Measurements from ENCODE around the gene ZFP36L2. TPM values are rescaled to one million over a fixed set of nuclear protein-coding genes. Genes with fewer than 3 reads are reported as not detected.

The ZFP36L2 gene
- polyA plus RNA-seq, 1 experiment: 16.0 TPM

- CTCF ChIA-PET: interaction anchor here (0.6 to 4.2 kb wide), 5 partner anchors 9 to 391 kb away, joined by 3 to 27 read pairs (median 6); no protein-coding TSS in a partner anchor
- POLR2A ChIA-PET: interaction anchor here (0.6 to 4.3 kb wide), 16 partner anchors 40 to 375 kb away, joined by 3 to 21 read pairs (median 4); no protein-coding TSS in a partner anchor
Measured at GRCh38 chr2:43220229-43220751, 6.1 kb downstream of the ZFP36L2 start.

GRCh38 chr2:43219383-43220228 is 6.8 kb downstream of the ZFP36L2 start:
- Histone ChIP-seq H3K27ac (ENCODE audit: low read depth, low read length) (peak overlapping the region; percentile 96), H3K9me3 (ENCODE audit: control insufficient read depth, insufficient read depth, low read length) (no peaks in the 10 kb centered on the region), H3K27me3 (ENCODE audit: control insufficient read depth, insufficient read depth, low read length) (no peaks in the 10 kb centered on the region), H3K4me3 (ENCODE audit: low read depth, low read length) (peak overlapping the region; percentile 87)
- DNase-seq (ENCODE audit: low read depth, low spot score): no peak
- ChIA-PET CTCF (interaction anchor here (0.6 to 2.8 kb wide), 4 partner anchors 207 to 391 kb away, joined by 3 to 24 read pairs (median 10); no protein-coding TSS in a partner anchor), POLR2A (interaction anchor here (0.5 to 4.3 kb wide), 11 partner anchors 39 to 374 kb away, joined by 3 to 21 read pairs (median 4); no protein-coding TSS in a partner anchor)
- no peak for TF ChIP-seq CTCF (IDR thresholded peaks at IDR 0.05; ENCODE audit: low read depth, low read length)

More at GRCh38 chr2:43220229-43220751, 6.1 kb downstream of the ZFP36L2 start:
- Histone ChIP-seq H3K27ac (ENCODE audit: low read depth, low read length) (peak overlapping the region; percentile 96), H3K27me3 (ENCODE audit: control insufficient read depth, insufficient read depth, low read length) (no peaks in the 10 kb centered on the region), H3K9me3 (ENCODE audit: control insufficient read depth, insufficient read depth, low read length) (no peaks in the 10 kb centered on the region; the same call in 1 of the 2 replicates), H3K4me3 (ENCODE audit: low read depth, low read length) (peak overlapping the region; percentile 87)
- no peak for TF ChIP-seq CTCF (IDR thresholded peaks at IDR 0.05; ENCODE audit: low read depth, low read length)
- no peak for DNase-seq (ENCODE audit: low read depth, low spot score)

GRCh38 chr2:43218702-43219382 is 7.6 kb downstream of the ZFP36L2 start:
- DNase-seq (ENCODE audit: low read depth, low spot score): no peak
- H3K9me3 ChIP-seq (ENCODE audit: control insufficient read depth, insufficient read depth, low read length): no peaks in the 10 kb centered on the region
- ChIA-PET POLR2A (interaction anchor here (0.5 to 1.6 kb wide), 6 partner anchors 38 to 244 kb away, joined by 3 to 7 read pairs (median 4); no protein-coding TSS in a partner anchor), CTCF (interaction anchor here (0.8 to 2.5 kb wide), 8 partner anchors 8 to 390 kb away, joined by 3 to 16 read pairs (median 4); partner anchors contain the start of gene ZFP36L2)
- no peaks in the 10 kb centered on the region for H3K27me3 ChIP-seq (ENCODE audit: control insufficient read depth, insufficient read depth, low read length)
- H3K27ac ChIP-seq (ENCODE audit: low read depth, low read length): peak overlapping the region; percentile 96
- peak overlapping the region; percentile 87 for H3K4me3 ChIP-seq (ENCODE audit: low read depth, low read length)
- TF ChIP-seq CTCF (IDR thresholded peaks at IDR 0.05; ENCODE audit: low read depth, low read length): no peak

GRCh38 chr2:43218155-43218701 is 8.2 kb downstream of the ZFP36L2 start:
- Histone ChIP-seq H3K27ac (ENCODE audit: low read depth, low read length) (peak overlapping the region; percentile 96), H3K4me3 (ENCODE audit: low read depth, low read length) (no peak overlapping the region), H3K27me3 (ENCODE audit: control insufficient read depth, insufficient read depth, low read length) (no peaks in the 10 kb centered on the region), H3K9me3 (ENCODE audit: control insufficient read depth, insufficient read depth, low read length) (no peaks in the 10 kb centered on the region)
- peak; percentile 44 for TF ChIP-seq CTCF (IDR thresholded peaks at IDR 0.05; ENCODE audit: low read depth, low read length)
- ChIA-PET POLR2A (interaction anchor here (1.0 kb wide), 2 partner anchors 176 to 243 kb away, joined by 4 to 6 read pairs; no protein-coding TSS in a partner anchor), CTCF (interaction anchor here (0.8 to 2.5 kb wide), 10 partner anchors 9 to 389 kb away, joined by 3 to 16 read pairs (median 3); partner anchors contain the start of gene ZFP36L2)
- DNase-seq (ENCODE audit: low read depth, low spot score): no peak
